ENCODE results near the gene CDK11B.
"Not testable (repeated sequence)": the region's sequence is repeated elsewhere in the genome, so short reads cannot be mapped to it uniquely, and the experiment has no call there.

CDK11B gene

DNA sequence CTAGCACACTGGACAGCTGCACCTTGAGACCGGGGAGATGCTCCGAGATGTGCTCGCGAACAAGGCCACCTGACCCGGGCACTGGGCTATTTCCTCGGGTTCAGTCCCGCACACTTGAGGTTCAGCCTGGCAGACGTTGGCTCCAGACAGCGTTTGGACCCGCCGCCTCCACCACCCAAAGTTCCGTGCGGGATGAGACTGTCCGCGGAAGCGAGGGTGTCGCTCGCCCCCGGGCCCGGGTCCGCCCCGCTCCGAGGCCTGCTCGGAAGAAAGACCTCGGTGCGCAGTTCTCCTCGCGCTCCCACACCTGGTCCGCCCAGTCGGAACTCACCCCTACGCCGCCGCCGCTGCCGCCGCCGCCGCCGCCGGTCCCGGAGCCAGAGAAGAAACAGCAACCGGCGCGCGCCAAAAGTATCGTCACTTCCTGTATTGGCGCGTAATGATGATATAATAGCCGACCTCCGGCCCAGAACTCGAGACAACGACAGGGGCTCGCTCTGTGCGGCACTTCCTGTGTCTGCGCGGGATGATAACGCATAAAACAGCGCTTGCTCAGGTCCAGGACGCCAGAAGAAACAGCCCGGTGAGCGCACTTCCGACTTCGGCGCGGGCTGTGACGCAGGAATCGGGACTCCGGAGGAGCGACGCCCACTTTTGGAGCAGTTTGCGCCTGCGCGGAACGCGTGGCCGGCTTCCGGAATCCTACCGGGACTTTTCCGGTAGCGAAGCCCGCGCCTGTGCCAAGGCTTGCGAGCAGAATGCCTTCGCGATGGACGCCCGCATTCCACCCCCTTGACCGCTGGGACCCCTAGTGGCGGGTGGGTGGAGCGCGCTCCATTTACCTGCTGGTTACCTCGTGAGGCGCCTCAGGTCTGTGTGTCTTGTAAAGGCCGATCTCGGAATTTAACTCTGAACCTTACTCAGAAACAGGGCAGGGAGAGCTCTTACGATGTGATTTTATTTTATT, at the start of gene CDK11B:
Gene CDK11B, minus strand, starts transcription at position 422 of the 967 bp plus-strand sequence. CDS start 1,519 bp downstream, outside the sequence.
- H3K36me3 Mint-ChIP-seq; H3K27me3 Mint-ChIP-seq; H3K4me1 Mint-ChIP-seq (ENCODE audit: low read depth); H3K9me3 Mint-ChIP-seq (ENCODE audit: low read depth): not testable (repeated sequence)
- peak within 1 kb of the TSS; percentile 94 for H3K4me3 Mint-ChIP-seq
- peak within 1 kb of the TSS; percentile 97 for H3K27ac Mint-ChIP-seq

DNA sequence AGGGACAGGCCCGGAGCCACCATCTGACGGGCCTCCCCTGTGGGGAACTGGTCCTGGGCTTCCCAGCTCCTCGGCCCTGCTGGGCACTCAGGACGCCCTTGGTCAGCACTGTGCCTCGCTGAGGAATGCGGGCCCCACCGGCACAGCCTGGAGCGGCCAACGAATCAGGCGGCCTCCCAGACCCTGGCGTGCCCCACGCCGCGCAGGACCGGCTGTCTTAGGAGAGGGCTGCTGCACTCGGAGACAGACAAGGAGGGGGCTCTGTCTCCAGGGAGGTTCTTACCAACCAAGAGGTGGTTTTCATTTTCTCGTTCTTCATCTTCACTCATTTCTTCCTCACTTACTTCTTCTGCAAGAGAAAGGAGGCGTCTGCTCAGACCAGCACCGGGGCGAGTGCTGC, 49.1 kb upstream of the CDK11B start:
- H3K27ac Mint-ChIP-seq; H3K4me1 Mint-ChIP-seq (ENCODE audit: low read depth); H3K36me3 Mint-ChIP-seq; H3K4me3 Mint-ChIP-seq; H3K27me3 Mint-ChIP-seq; H3K9me3 Mint-ChIP-seq (ENCODE audit: low read depth): not testable (repeated sequence)

DNA sequence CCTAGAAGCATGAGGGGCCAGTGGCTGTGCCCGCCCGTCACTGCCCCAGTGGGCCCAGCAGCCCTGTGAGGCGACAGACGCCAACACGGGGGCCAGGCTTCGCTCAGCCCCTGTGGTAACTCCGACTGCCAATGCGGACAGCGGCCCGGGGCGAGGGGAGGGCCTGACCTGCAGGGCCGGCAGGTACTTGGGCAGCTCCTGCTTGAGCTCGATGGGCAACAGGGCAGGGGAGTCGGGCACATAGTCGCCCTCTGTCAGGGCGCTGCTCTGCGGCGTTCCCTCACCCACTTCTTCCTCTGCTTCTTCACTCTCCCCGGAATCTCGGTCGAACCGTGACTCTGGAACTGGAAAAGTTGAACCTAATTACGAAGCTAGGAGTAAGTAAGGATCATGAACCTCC, 48.4 kb upstream of the CDK11B start:
- H3K27ac Mint-ChIP-seq; H3K9me3 Mint-ChIP-seq (ENCODE audit: low read depth); H3K4me3 Mint-ChIP-seq; H3K4me1 Mint-ChIP-seq (ENCODE audit: low read depth); H3K36me3 Mint-ChIP-seq; H3K27me3 Mint-ChIP-seq: not testable (repeated sequence)

DNA sequence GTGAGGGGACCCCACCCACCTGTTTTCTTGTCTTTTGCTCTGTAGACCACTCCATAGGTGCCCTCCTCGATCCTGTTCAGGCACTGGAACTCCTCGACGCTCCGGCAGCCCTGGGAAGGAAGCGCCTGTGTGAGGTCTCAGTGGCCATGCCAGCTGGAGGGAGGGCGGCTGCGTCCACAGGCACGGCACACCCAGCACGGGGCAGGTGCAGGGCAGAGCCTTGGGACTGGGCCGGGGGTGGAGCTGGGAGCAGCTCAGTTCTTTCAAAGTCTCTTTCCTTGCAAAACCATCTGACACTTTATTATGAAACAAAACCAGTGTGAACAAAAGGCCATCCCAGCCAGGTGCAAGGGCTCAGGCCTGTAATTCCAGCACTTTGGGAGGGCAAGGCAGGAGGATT, 46.8 kb upstream of the CDK11B start:
- H3K27ac Mint-ChIP-seq; H3K27me3 Mint-ChIP-seq; H3K4me1 Mint-ChIP-seq (ENCODE audit: low read depth); H3K9me3 Mint-ChIP-seq (ENCODE audit: low read depth); H3K4me3 Mint-ChIP-seq; H3K36me3 Mint-ChIP-seq: not testable (repeated sequence)

DNA sequence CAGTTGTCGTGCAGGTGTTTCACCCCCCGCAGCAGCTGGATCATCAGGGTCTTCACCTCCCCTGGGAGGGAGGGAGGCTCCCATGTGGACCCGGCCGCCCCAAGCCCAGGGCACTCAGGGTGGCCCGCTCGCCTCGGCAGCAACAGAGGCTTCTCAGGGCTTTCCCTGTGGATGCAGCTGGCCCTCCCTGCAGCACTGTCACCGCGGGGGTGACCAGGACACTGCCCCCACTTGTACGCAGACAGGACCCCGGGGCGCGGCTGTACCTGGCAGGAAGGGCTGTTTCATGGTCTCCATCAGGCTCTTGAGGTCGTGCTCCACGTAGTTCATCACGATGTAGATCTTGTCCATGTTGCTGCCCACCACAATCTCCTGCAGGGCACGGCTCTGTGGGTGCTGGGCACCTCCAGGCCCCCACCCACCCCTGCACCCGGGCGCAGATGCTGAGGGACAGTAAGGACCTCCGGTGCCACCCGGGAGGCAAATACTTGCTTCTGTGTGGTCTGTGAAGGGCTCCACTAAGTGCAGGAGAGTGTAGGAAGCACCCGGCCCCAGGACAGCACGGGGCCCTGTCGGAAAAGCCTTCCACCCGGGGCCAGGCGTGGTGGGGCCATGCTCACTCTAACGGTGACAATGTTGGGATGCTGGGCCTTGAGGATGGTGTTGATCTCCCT, 45.6 kb upstream of the CDK11B start:
- H3K9me3 Mint-ChIP-seq (ENCODE audit: low read depth); H3K36me3 Mint-ChIP-seq; H3K4me1 Mint-ChIP-seq (ENCODE audit: low read depth); H3K4me3 Mint-ChIP-seq; H3K27ac Mint-ChIP-seq; H3K27me3 Mint-ChIP-seq: not testable (repeated sequence)

DNA sequence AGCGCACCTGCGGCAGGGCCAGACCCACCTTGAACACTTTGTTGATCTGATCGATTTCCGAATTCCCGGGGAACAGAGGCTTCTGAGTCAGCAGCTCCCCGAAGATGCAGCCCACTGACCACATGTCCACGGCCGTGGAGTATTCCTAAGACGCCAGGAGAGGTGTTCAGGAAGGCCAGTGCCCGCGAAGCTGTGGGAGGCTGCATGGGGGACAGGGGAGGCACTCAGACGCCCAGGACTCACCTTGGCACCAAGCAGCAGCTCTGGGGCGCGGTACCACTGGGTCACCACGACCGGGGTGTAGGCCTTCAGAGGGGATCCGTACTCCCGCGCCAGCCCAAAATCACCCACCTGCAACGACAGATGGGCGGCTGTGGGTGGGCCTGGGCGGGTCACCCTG, 45.0 kb upstream of the CDK11B start:
- Mint-ChIP-seq H3K36me3 (no peaks in the 10 kb centered on the region), H3K27me3 (no peaks in the 10 kb centered on the region), H3K27ac (no peak overlapping the region), H3K9me3 (ENCODE audit: low read depth) (no peaks in the 10 kb centered on the region), H3K4me1 (ENCODE audit: low read depth) (no peaks in the 10 kb centered on the region), H3K4me3 (no peak overlapping the region)

DNA sequence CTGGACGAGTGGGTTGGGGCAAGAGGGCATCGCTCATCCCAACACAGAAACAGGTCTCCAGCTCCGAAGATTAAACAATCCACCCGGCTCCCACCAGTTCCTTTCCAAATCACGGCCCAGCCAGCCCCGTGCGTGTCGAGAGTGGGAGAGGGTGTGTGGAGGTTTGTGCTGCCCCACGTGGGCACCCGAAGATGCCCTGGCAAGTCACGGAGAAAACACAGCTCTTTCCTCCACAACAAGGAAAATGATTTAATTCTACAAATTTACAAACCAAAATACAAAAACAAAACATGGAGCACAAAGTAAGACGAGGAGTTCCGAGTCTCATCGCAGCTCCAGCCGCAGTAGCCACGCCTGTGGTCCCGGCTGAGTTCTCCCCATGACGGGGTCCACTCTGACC, 43.7 kb upstream of the CDK11B start:
- H3K36me3 Mint-ChIP-seq; H3K4me3 Mint-ChIP-seq; H3K27ac Mint-ChIP-seq; H3K4me1 Mint-ChIP-seq (ENCODE audit: low read depth); H3K9me3 Mint-ChIP-seq (ENCODE audit: low read depth); H3K27me3 Mint-ChIP-seq: not testable (repeated sequence)

DNA sequence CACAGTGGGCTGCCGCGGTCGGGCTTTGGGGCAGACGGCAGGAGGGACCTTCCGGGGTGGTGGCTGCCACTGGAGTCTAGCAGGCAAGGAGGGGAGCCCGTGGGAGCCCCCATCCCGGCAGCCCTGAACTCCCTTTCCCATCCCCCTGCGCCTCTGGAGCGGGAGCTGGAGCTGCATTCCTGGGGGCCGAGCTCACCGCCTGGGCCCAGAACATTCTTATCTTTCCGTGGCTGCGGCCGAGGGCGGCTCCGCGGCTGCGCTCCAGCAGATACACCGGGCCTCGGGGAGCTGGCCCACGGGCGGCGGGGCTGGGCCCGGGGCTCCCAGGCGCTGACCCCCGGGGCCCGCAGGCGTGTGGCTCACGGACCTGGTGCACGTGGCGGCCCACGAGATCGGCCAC, 41.8 kb upstream of the CDK11B start:
- H3K4me3 Mint-ChIP-seq; H3K27ac Mint-ChIP-seq; H3K9me3 Mint-ChIP-seq (ENCODE audit: low read depth); H3K4me1 Mint-ChIP-seq (ENCODE audit: low read depth); H3K36me3 Mint-ChIP-seq; H3K27me3 Mint-ChIP-seq: not testable (repeated sequence)

DNA sequence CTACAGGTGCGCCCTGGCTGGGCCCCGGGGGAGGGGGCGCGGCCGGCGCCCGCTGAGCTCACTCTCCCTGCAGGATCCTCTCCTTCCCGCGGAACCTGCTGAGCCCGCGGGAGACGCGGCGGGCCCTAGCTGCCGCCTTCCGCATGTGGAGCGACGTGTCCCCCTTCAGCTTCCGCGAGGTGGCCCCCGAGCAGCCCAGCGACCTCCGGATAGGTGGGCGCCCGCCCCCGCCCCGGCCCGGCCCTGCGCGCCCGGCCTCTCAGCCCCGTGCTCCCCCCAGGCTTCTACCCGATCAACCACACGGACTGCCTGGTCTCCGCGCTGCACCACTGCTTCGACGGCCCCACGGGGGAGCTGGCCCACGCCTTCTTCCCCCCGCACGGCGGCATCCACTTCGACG, 41.3 kb upstream of the CDK11B start:
- not testable (repeated sequence) for H3K27me3 Mint-ChIP-seq; H3K36me3 Mint-ChIP-seq; H3K9me3 Mint-ChIP-seq (ENCODE audit: low read depth); H3K27ac Mint-ChIP-seq; H3K4me3 Mint-ChIP-seq; H3K4me1 Mint-ChIP-seq (ENCODE audit: low read depth)

DNA sequence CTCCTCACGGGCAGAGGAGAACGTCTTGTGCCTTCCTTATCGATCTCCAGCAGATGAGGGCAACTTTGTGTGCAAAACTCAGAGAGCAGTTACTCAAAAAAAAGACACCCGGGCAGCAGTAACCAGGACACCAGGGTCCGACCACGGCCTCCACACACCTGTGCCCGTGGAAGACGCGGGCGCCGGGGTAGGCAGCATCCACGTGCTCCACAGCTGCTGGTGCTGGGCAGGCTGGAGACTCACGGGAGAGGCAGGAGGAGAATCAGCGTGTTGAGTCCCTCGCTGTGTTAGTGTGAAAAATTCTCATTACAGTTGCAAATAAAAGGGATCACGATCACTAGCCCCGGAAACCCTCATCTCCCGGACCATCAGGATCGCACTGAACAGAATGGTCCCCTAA, 40.3 kb upstream of the CDK11B start:
- not testable (repeated sequence) for H3K4me3 Mint-ChIP-seq; H3K27me3 Mint-ChIP-seq; H3K27ac Mint-ChIP-seq; H3K9me3 Mint-ChIP-seq (ENCODE audit: low read depth); H3K36me3 Mint-ChIP-seq; H3K4me1 Mint-ChIP-seq (ENCODE audit: low read depth)

DNA sequence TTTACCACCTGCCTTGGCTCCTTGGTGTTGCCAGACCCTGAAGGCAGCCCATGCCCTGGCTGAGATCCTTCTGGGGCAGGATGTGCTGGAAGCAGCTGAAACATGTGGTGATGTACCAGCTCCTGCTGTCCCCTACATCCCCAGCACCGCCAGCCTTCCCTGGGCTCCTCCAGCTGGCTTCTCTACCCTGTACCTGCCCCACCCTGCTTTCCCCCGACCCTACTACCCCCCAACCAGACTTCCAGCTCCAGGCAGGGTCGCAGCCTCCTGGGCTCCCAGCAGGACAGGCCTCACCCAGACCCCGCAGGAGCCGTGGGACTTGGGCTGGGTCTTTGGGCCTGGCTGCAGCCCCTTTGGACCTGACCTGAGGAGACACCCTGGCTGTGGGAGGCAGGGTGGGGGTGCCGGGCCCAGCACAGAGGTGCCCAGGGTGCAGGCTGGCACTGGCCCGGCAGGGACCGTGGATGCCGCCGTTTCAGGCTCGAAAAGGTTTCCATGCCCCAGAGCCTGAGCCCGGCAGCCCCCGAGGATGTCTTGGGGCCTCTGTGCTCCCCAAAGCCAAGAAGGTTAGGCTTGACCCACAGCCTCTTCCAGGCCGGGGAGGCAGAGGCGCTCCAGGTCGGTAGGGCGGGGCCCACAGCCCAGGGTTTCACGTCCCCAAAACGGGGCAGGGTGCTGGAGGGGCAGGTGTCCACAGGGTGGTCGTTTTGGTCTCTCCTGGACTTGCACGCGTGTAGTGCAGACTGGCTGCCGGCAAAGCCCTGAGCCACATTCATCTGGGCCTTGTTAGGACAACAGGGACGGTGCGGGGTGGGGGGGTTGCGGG, 38.8 kb upstream of the CDK11B start:
- H3K27me3 Mint-ChIP-seq; H3K36me3 Mint-ChIP-seq; H3K4me1 Mint-ChIP-seq (ENCODE audit: low read depth); H3K9me3 Mint-ChIP-seq (ENCODE audit: low read depth); H3K27ac Mint-ChIP-seq; H3K4me3 Mint-ChIP-seq: not testable (repeated sequence)

DNA sequence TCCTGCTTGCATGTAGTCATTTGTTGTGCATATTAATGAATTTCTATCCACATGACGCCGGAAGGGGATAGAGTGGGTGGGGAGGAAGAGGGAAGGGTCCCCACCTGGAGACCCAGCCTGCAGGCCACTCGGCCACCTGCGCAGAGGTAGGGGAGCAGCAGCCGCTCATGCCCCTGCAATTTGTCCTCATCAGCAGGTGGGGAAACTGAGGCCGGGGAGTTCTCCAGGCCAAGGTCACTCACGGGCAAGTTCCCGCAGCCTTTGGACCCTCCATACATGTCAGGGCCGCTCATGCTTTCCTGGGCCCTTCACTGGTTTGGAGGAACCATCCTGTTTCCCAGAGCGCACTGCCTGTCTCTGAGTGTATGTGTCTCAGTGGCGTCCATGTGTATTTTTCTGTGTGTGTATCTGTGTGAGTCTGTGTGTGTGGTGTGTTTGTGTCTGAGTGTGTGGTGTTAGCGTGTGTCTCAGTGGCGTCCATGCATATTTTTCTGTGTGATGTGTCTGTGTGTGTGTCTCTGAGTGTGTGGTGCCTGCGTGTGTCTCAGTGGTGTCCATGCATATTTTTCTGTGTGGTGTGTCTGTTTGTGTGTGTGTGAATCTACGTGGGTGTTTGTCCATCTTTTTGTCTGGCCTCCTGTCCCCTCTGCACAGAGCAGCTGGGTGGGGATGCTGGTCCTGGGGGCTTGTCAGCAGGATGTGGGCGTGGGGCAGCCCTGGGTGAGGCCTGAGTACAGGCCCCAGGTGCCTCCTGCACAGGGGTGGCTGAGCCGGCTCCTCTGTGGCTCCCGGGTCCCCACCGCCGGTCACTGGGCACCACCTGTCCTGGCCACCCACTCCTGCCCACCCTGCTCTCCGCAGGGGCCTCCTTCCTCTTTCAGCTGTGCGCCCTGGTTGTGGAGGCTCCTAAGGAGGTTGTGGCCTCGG, 37.9 kb upstream of the CDK11B start:
- H3K27me3 Mint-ChIP-seq; H3K27ac Mint-ChIP-seq; H3K36me3 Mint-ChIP-seq; H3K4me3 Mint-ChIP-seq; H3K9me3 Mint-ChIP-seq (ENCODE audit: low read depth); H3K4me1 Mint-ChIP-seq (ENCODE audit: low read depth): not testable (repeated sequence)

DNA sequence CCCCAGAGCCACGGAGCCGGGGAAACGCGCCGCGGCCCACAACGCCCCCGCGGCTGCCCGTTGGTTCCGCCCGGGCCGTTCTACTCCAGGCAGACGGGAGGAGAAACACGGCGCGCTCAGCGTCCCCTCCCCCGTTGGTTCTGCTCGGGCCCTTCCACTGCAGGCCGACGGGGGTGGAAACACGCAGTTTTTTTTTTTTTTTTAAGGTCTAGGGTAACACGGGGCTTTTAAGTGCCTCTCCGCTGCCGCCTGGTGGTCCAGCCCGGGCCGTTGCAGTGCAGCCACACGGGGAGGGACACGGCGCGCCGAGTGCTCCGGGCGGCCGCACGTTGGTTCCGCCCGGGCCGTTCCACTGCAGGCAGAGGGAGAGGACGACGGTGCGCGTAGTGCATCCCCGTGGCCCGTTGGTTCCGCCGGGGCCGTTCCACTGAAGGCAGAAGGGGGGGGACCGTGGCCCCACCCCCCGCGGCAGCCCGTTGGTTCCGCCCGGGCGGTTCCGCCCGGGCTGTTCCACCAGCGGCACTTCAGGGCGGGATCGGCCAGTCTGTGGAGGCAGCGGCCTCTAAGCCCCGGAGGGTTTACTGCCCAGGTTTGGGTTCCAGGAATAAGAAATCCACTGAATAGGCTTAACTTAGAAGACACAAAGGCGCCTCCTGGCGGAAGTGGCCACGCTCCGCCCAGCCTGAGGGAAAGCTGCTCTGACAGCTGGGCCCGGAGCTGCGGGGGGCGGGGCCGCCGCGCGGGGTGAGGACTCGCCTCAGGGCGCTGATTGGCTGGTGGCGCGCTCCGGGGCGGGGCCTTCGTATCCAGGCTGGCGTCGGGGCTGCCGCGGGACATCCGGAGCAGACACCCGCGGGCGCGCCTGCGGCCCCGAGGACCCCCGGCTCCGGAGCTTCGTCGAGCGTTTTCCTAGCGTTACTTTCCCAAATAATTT, 34.2 kb upstream of the CDK11B start, which contains the start of gene SLC35E2B:
Gene SLC35E2B, minus strand, starts transcription at position 82 of the 934 bp plus-strand sequence. CDS start 16,096 bp downstream, outside the sequence.
- not testable (repeated sequence) for H3K27me3 Mint-ChIP-seq; H3K9me3 Mint-ChIP-seq (ENCODE audit: low read depth); H3K36me3 Mint-ChIP-seq
- Mint-ChIP-seq H3K27ac (peak within 1 kb of the TSS; percentile 85), H3K4me1 (ENCODE audit: low read depth) (peaks cover 14% of the 10 kb centered on the region), H3K4me3 (peak within 1 kb of the TSS; percentile 64)

DNA sequence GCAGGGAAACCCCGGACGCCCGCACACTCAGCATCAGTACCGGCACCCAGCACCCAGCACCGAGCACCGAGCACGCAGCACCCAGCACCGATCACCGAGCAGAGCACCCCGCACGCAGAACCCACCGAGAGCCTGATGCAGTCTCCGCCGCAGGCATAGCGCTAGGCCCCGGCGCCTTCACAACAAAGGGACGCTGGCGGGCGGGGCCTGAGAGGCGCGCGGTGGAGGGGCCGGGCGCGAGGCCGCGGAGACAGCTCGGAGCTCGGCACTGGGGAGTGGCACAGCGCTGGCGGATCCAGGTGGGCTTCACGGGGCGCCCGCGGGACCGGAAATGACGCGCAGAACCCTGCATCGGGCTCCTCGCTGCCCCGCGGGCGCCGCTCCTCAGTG, 33.5 kb upstream of the CDK11B start:
- H3K36me3 Mint-ChIP-seq, H3K27me3 Mint-ChIP-seq: not testable (repeated sequence)

More for the DNA sequence above, 33.5 kb upstream of the CDK11B start:
- H3K9me3 Mint-ChIP-seq (ENCODE audit: low read depth); H3K27ac Mint-ChIP-seq: not testable (repeated sequence)
- H3K4me1 Mint-ChIP-seq (ENCODE audit: low read depth), result peaks cover 20% of the 10 kb centered on the region
- peak overlapping the region; percentile 13 for H3K4me3 Mint-ChIP-seq
